GM21360 (cell line): Measurements from ENCODE around the gene AKAP3.

Source experiments
- ATAC-seq: cut with Tn5 transposase; IDR thresholded peaks from one replicate; pipeline ENCODE4 v1.9.1; 2021; ENCODE audit warnings: mild to moderate bottlenecking, moderate library complexity; ENCODE audit not compliant: unreplicated experiment

The AKAP3 gene

DNA sequence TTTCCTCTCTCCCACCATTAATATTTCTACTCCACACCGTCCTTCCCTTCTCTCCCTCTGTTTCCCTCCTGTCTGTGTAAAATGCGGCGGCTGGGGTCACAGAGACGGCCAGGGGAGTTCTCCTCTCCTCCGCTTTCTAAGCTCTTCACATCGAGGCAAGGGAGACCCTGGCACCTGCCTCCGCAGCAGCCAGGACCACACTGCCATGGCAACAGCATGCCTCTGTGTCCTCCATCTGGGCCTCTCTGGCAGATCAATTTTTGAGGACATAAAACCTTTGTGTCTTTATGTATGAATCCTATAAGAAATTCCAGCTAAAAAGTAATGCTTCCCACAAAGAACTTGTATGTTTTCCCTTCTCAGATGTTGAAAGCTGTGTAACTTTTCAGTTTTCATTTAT lies 45.4 kb downstream of the AKAP3 start:
- no peak for ATAC-seq

DNA sequence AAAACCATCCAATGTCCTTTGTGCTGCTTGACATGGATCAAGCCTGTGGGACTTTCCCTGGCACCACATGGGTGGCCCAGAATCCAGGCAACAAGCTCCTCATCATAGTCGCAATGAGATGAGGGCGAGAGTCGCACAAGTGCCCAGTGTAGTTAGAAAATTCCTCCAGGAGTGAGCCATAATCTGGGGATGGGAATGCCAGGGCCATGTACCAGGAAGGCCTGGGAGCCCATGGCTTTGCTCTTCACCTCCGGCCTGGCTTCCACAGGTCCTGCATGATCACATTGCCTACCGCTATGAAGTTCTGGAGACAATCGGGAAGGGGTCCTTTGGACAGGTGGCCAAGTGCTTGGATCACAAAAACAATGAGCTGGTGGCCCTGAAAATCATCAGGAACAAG lies 53.0 kb downstream of the AKAP3 start:
- ATAC-seq: no peak

DNA sequence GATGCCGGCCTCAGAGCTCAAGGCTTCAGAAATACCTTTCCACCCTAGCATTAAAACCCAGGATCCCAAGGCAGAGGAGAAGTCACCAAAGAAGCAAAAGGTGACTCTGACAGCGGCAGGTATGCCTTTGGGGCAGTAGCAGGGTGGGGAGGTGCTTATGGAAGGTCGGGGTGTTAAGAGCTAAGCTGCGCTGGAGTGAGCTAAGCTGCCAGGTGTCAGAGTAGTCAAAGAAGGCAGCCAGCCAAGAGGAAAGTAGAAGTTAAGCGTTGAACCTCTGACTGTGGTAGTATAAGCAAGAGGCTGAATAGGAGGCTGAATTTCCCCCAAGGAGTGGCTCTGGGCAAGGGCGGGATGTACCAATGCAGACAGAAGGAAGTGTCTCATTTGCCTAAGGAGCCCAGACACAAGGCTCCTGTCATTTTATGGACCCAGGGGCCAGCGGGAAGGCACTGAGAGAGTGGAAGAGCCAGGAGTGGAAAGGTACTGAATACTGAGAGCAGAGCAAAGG lies 57.6 kb downstream of the AKAP3 start:
- ATAC-seq: no peak

GRCh38 chr12:4589941-4590340 lies 58.9 kb downstream of the AKAP3 start:
- ATAC-seq: no peak

DNA sequence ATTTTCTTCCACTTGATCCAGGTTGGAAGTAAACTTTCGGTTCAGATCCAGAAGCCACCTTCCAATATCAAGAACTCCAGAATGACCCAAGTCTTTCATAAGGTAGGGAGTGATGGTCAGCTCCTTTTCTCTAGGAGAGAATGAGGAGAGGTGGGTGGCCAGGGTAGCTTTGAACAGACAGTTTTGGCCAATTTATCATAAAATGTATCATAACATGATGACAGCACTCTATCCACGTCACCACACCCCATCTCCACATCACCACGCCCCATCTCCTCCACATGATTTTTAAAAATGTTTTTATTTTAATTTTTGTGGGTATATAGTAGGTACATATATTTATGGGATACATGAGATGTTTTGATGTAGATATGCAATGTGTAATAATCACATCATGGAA lies 59.9 kb downstream of the AKAP3 start:
- ATAC-seq: no peak

DNA sequence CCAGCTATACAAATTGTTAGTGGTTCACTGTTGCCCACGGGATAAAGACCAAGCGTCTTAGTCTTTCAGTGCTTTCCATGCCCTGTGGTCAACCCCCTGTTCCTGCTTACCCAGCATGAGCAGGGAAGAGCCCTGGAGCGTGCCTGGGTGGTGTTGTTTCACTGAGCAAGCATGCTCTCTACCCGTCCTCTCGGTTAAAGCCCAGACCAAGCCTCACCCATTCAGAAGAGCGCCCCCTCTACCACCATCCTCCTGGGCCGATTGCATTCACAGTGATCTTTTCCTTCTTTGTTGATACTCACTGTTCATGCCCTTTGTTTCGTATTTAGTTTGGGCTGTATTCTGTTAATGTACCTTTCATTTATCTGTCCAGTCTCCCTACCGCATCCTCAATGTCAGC lies 61.7 kb downstream of the AKAP3 start:
- ATAC-seq: no peak

DNA sequence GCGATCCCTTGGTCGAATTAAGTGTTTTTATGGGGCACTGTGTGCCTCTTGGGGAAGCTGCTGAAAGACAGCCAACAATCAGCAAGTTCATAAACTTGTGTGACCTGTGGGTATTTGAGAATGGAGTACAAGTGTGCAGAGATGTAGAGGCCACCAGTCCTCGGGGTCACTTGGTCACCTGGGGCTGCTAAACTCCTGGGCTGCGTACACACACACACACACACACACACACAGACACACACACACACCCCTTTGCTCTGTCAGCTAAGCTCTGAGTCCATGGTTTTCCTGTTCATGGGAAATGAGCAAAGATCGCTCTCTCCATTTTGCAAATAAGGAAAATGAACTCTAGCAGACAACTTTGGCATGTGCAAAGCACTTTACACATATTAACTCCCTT lies 62.4 kb downstream of the AKAP3 start:
- no peak for ATAC-seq

- ATAC-seq: no peak
Observed at GRCh38 chr12:4584896-4585295, 64.0 kb downstream of the AKAP3 start.

DNA sequence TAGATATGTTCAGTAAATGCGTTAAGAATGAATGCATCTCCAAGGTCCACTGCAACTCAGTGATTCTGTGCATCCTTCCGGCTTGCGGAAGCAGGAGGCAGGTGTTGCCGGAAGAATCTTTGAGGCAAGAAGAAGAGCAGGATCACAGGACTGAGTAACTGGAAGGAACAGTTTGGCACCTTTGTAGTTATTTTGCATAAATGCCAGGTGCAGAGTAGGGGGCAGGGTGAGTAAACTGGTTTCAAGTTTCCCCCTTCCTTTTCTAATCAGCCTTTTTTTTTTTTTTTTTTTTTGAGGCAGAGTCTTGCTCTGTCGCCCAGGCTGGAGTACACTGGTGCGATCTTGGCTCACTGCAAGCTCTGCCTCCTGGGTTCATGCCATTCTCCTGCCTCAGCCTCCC lies 64.6 kb downstream of the AKAP3 start:
- ATAC-seq: no peak

- no peak for ATAC-seq
Observed at GRCh38 chr12:4580281-4580688, 68.6 kb downstream of the AKAP3 start.

- ATAC-seq: no peak
Observed at GRCh38 chr12:4579305-4580102, 69.3 kb downstream of the AKAP3 start.

- no peak for ATAC-seq
Observed at GRCh38 chr12:4572680-4573079, 76.2 kb downstream of the AKAP3 start.

DNA sequence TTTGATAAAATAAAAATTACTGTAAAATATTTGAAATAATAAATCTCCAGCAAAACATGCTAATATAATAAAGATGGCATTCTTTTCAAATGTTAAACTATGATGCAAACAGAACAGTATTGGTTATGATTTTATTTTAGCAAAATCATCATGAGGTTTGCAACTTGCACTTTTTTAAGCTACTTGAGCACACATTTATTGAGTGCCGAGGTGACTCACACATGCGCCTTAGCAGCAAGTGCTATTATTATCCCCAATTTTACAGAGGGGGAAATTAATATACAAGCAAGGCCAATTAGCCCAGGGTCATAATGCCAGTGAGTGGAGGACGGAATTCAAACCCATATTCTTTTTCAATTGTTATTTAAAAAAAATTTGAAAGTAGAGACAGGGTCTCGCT lies 79.6 kb downstream of the AKAP3 start:
- no peak for ATAC-seq

DNA sequence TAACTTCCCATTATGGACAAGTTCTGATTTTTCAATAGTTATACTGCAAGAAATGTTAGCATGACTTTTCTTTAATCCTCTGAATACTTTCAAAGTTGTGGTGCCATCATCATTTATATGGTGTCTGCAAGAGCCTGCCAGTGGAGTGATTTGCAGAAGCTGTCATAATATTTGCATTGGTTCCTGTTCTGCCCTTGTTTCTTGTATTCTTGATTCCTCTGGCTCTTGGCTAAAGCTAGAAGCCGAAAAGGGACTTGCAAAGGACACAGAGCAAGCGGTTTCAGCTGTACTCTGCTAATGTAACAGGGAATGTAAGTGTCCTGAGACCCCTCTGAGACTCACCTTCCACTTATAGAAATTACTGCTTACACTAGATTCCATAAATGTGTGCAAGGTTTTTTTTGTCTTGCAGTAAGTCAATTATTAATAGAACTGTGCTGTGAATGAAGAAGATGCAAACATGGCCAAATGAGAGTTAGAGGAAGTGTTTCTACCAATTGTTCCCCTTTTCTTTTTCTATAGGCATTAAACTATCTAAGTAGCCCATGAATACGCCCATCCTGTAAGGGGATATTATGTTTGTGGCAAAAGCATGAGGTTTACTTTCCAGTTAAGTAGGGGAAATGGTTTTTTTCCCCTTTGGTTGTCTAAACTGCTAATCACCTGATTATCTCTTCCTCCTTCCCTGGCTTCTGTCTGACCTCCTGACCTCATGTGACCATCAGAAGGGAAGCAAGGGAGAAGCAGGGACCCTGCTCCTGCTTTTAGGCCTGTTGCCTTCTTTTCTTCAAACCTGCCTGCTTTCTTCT lies 81.6 kb downstream of the AKAP3 start:
- no peak for ATAC-seq

DNA sequence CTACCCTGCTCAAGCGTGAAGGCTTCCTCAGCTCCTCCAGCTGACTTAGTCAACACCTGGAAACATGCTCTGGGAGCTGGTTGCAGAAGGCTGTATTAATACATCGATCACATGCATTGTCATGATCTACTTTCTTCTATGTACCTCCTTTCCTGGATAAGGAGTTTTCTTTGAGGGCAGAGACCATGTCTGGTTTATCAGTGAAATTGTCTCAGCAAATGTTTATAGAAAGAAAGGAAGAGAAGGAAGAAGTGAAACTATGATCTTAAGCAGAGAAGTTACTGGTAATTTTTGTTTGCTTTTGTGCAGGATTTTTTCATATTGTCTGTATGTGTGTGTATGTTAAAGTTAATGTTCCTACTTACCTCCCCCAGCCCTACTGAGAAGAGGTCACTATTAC lies 82.4 kb downstream of the AKAP3 start:
- ATAC-seq: no peak
